ENCODE data around the gene C22orf23. TPM values are rescaled to one million over a fixed set of nuclear protein-coding genes. Genes with fewer than 3 reads are reported as not detected.
"Not testable (repeated sequence)": the region's sequence is repeated elsewhere in the genome, so short reads cannot be mapped to it uniquely, and the experiment has no call there.

Gene C22orf23
- total and polyA plus RNA-seq, 10 donors, result 0.04 to 0.16 (median 0.05) TPM; not detected in 7

- Histone ChIP-seq H3K27me3 (replicated peaks in 1 of 7) (peaks cover 0 to 11% (median 8%) of the 10 kb centered on the region in 7 donors), H3K36me3 (peaks cover 3 to 64% (median 55%) of the 10 kb centered on the region in 6 donors), H3K4me3 (no peak overlapping the region), H3K4me1 (peaks cover 14 to 53% (median 24%) of the 10 kb centered on the region in 6 donors), H3K27ac (no peak overlapping the region), H3K9me3 (no peaks in the 10 kb centered on the region)
- intact Hi-C loops (cut with DNase I; ENCODE audit: low total_unique reads), result no loop called here
- TF ChIP-seq POLR2AphosphoS5 (IDR thresholded peaks at IDR 0.05) (no peak), CTCF (IDR thresholded peaks at IDR 0.05 in 8 of 11, conservative IDR thresholded peaks at IDR 0.05 in 3 of 11) (no peak), POLR2A (IDR thresholded peaks at IDR 0.05) (no peak)
- DNase-seq, result no peak
- WGBS, 5 donors, result 89 to 98% (median 92%) methylated on average over 4 of the region's 4 CpGs
These were observed 3.8 kb upstream of the C22orf23 start for GRCh38 chr22:37957232-37957631.

GRCh38 chr22:37955825-37956397, 2.5 kb upstream of the C22orf23 start:
- H3K27ac ChIP-seq; DNase-seq; intact Hi-C loops (cut with DNase I; ENCODE audit: low total_unique reads); H3K9me3 ChIP-seq; H3K4me3 ChIP-seq: not testable (repeated sequence)
- peaks cover 14 to 56% (median 25%) of the 10 kb centered on the region in 6 donors for H3K4me1 ChIP-seq
- peaks cover 0 to 22% (median 9%) of the 10 kb centered on the region in 7 donors for H3K27me3 ChIP-seq (replicated peaks in 1 of 7)
- H3K36me3 ChIP-seq, result peaks cover 3 to 51% (median 42%) of the 10 kb centered on the region in 6 donors
- 85 to 95% (median 92%) methylated on average over 15 of the region's 15 CpGs for WGBS, 5 donors

DNA sequence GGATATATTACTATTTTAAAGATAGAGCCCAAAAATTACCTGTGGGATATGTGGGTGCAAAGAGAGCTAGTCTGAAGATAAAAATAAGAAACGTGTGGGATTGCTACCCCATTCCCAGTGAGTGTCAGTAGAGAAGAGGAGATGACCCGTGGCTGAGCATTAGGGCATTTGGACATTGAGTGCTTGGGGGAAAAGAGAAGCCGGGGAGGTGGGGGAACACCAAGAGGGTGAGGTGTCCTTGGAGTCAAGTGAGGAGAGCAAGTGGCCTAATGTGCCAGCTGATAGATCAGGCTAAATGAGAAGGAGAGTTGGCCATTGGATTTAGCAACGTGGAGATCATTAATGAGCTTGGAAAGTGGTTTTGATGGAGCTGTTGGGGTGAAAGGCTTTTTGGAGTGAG, 1.3 kb upstream of the C22orf23 start:
- peak overlapping the region in 6 of 8 donors; percentile 75 to 96 (median 82) for H3K4me3 ChIP-seq
- TF ChIP-seq POLR2A (IDR thresholded peaks at IDR 0.05), result no peak
- 68 to 80% (median 76%) methylated on average over 4 of the region's 4 CpGs for WGBS, 5 donors
- no peak for DNase-seq
- peaks cover 3 to 39% (median 31%) of the 10 kb centered on the region in 6 donors for H3K36me3 ChIP-seq
- intact Hi-C loops (cut with DNase I; ENCODE audit: low total_unique reads), result no loop called here
- H3K27me3 ChIP-seq (replicated peaks in 1 of 7), result peaks cover 0 to 31% (median 9%) of the 10 kb centered on the region in 7 donors
- H3K4me1 ChIP-seq, result peaks cover 14 to 56% (median 25%) of the 10 kb centered on the region in 6 donors
- no peaks in the 10 kb centered on the region for H3K9me3 ChIP-seq
- no peak overlapping the region for H3K27ac ChIP-seq

DNA sequence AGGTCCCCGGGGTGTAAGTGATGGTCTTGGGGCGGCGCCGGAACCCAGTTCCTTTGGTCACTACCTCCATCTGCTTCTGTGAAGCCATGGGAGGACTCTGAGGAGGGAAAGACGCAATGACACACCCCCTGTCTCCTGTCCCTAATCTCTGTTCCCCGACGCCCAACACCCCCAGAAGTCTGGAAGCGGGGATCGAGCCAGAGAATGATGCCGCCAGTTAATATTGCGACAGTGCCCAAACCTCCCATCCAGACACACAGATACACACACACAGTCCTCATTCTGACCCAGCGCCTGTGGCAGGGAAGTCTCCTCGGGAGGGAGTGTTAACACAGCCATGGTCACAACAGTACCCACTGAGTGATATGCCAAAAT, 352 bp downstream of the C22orf23 start:
- no peaks in the 10 kb centered on the region for H3K9me3 ChIP-seq
- peaks cover 14 to 56% (median 25%) of the 10 kb centered on the region in 6 donors for H3K4me1 ChIP-seq
- no peak for DNase-seq
- peak overlapping the region in 3 of 8 donors; percentile 83 to 88 (median 86) for H3K27ac ChIP-seq
- peaks cover 0 to 31% (median 9%) of the 10 kb centered on the region in 7 donors for H3K27me3 ChIP-seq (replicated peaks in 1 of 7)
- H3K36me3 ChIP-seq, result peaks cover 0 to 22% (median 15%) of the 10 kb centered on the region in 6 donors
- TF ChIP-seq POLR2AphosphoS5 (IDR thresholded peaks at IDR 0.05), result no peak
- no peak for TF ChIP-seq POLR2A (IDR thresholded peaks at IDR 0.05)
- TF ChIP-seq CTCF (IDR thresholded peaks at IDR 0.05 in 8 of 11, conservative IDR thresholded peaks at IDR 0.05 in 3 of 11), result no peak
- H3K4me3 ChIP-seq, result peak overlapping the region; percentile 75 to 96 (median 84)
- intact Hi-C loops (cut with DNase I; ENCODE audit: low total_unique reads), result no loop called here
- WGBS, 5 donors, result 0 to 3% (median 3%) methylated on average over 10 to 13 of the region's 13 CpGs

DNA sequence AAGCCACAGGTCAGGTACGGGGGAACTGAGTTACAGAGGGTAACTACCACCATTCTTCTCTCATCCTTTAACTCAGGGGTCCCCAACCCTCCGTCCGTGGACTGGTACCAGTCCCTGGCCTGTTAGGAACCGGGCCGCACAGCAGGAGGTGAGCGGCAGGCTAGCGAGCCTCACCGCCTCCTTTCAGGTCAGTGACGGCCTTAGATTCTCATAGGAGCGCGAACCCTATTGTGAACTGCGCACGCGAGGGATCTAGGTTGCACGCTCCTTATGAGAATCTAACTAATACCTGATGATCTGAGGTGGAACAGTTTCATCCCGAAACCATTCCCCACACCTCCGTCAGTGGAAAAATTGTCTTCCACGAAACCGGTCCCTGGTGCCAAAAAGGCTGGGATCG, 772 bp downstream of the C22orf23 start:
- H3K9me3 ChIP-seq; H3K27ac ChIP-seq; DNase-seq; intact Hi-C loops (cut with DNase I; ENCODE audit: low total_unique reads): not testable (repeated sequence)
- Histone ChIP-seq H3K4me1 (peaks cover 14 to 54% (median 25%) of the 10 kb centered on the region in 6 donors), H3K27me3 (replicated peaks in 1 of 7) (peaks cover 0 to 31% (median 9%) of the 10 kb centered on the region in 7 donors), H3K4me3 (peak overlapping the region in 7 of 8 donors; percentile 75 to 96 (median 84)), H3K36me3 (peaks cover 0 to 18% (median 12%) of the 10 kb centered on the region in 6 donors)
- 13 to 18% (median 16%) methylated on average over 11 to 20 of the region's 20 CpGs for WGBS, 5 donors

Data from spleen (tissue), 11 donors.